ENCODE results near the gene ZWINT. TPM values are rescaled to one million over a fixed set of nuclear protein-coding genes. Genes with fewer than 3 reads are reported as not detected.

The ZWINT gene, protein sequence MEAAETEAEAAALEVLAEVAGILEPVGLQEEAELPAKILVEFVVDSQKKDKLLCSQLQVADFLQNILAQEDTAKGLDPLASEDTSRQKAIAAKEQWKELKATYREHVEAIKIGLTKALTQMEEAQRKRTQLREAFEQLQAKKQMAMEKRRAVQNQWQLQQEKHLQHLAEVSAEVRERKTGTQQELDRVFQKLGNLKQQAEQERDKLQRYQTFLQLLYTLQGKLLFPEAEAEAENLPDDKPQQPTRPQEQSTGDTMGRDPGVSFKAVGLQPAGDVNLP
- total RNA-seq, result 4.3 and 6.4 TPM in 2 replicates

DNA sequence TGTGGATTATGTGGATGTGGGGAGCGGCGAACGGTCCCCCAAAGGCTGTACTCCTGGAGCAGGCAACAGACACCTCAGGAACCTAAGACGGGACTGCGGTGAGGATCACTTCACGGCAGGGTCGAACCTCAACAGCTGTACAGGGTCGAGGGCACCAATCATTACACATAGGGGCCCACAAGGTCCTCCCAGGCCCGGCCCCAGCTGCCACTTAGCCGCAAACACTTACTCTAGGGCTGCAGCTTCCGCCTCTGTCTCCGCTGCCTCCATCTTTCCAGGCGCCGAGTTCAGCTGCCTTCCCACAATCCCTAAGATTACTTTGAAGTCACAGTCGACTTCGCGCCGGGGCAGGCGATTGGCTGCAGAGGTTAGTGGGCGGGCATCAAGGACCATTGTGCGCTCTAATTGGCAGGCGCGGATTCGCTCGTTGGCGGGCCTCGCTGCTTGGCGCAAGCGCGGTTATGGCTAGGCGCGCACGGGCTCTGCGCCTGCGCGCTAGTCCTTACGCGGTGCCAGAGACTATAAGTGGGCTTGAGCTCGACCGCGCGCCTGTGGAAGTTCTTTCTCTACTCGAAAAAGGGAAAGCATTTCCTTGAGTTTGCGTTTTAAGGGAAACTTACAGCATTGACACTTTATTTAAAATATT lies at the start of gene ZWINT:
Gene ZWINT, minus strand, starts transcription at position 293 of the 646 bp plus-strand sequence. Its CDS starts 23 bp downstream, at position 270.

All from smooth muscle cell of bladder (primary cell).